Measurements from ENCODE around the gene CCR3. TPM values are rescaled to one million over a fixed set of nuclear protein-coding genes. Genes with fewer than 3 reads are reported as not detected.

The CCR3 gene
- total and polyA plus RNA-seq, 2 experiments from 2014 or later, result not detected

DNA sequence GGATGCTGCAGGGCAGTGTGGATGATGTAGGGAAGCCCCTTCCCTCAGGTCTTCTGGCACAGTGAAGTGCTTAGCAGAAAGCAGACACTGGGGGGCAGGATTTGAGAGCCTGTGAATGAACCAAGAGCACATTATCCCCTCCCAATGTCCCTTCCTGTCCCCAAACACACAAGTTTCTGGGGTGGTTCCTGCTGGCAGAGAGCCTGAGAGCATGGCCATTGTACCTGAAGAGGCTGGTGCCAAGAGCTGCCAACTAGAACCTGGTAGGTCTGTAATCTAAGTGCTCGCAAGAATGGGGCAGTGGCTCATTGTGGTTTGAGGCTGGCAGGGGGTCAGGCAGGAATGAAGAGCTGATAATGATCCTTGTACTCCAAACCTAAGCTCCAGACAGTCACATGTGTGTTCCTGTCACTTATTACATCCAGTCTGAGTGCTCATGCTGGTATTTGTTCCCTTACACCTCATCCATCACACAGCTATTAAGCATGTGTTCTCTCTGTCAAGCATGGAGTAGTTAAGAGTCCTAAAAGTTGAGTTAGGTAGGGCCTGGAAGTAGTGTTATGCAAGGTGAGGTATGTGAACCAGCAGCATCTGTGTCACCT lies 27.4 kb upstream of the CCR3 start:
- Histone ChIP-seq H4K20me1 (replicated peaks; ENCODE audit: insufficient read depth) (no peaks in the 10 kb centered on the region), H3K79me2 (replicated peaks; ENCODE audit: insufficient read depth) (no peaks in the 10 kb centered on the region), H3K4me3 (no peak overlapping the region), H3K27ac (ENCODE audit: low read depth) (no peak overlapping the region), H3K4me2 (no peak overlapping the region), H3K27me3 (ENCODE audit: insufficient read depth) (no peaks in the 10 kb centered on the region), H3K36me3 (ENCODE audit: insufficient read depth) (no peaks in the 10 kb centered on the region), H3K4me1 (ENCODE audit: insufficient read depth) (no peaks in the 10 kb centered on the region), H3K9me2 (ENCODE audit: insufficient read depth) (peaks cover 11% of the 10 kb centered on the region), H3F3A (replicated peaks; ENCODE audit: low read depth) (no peaks in the 10 kb centered on the region), H2AFZ (peak overlapping the region; percentile 93)
- no peak overlapping the region for H3K27ac Mint-ChIP-seq
- ATAC-seq, result peak; percentile 97
- peaks cover 3% of the 10 kb centered on the region for H3K27me3 Mint-ChIP-seq (ENCODE audit: insufficient read depth, low read depth, poor library complexity)
- TF ChIP-seq STAT1 (IDR thresholded peaks at IDR 0.05; ENCODE audit: unreplicated experiment), result no peak
- TF ChIP-seq, protein P1, sequence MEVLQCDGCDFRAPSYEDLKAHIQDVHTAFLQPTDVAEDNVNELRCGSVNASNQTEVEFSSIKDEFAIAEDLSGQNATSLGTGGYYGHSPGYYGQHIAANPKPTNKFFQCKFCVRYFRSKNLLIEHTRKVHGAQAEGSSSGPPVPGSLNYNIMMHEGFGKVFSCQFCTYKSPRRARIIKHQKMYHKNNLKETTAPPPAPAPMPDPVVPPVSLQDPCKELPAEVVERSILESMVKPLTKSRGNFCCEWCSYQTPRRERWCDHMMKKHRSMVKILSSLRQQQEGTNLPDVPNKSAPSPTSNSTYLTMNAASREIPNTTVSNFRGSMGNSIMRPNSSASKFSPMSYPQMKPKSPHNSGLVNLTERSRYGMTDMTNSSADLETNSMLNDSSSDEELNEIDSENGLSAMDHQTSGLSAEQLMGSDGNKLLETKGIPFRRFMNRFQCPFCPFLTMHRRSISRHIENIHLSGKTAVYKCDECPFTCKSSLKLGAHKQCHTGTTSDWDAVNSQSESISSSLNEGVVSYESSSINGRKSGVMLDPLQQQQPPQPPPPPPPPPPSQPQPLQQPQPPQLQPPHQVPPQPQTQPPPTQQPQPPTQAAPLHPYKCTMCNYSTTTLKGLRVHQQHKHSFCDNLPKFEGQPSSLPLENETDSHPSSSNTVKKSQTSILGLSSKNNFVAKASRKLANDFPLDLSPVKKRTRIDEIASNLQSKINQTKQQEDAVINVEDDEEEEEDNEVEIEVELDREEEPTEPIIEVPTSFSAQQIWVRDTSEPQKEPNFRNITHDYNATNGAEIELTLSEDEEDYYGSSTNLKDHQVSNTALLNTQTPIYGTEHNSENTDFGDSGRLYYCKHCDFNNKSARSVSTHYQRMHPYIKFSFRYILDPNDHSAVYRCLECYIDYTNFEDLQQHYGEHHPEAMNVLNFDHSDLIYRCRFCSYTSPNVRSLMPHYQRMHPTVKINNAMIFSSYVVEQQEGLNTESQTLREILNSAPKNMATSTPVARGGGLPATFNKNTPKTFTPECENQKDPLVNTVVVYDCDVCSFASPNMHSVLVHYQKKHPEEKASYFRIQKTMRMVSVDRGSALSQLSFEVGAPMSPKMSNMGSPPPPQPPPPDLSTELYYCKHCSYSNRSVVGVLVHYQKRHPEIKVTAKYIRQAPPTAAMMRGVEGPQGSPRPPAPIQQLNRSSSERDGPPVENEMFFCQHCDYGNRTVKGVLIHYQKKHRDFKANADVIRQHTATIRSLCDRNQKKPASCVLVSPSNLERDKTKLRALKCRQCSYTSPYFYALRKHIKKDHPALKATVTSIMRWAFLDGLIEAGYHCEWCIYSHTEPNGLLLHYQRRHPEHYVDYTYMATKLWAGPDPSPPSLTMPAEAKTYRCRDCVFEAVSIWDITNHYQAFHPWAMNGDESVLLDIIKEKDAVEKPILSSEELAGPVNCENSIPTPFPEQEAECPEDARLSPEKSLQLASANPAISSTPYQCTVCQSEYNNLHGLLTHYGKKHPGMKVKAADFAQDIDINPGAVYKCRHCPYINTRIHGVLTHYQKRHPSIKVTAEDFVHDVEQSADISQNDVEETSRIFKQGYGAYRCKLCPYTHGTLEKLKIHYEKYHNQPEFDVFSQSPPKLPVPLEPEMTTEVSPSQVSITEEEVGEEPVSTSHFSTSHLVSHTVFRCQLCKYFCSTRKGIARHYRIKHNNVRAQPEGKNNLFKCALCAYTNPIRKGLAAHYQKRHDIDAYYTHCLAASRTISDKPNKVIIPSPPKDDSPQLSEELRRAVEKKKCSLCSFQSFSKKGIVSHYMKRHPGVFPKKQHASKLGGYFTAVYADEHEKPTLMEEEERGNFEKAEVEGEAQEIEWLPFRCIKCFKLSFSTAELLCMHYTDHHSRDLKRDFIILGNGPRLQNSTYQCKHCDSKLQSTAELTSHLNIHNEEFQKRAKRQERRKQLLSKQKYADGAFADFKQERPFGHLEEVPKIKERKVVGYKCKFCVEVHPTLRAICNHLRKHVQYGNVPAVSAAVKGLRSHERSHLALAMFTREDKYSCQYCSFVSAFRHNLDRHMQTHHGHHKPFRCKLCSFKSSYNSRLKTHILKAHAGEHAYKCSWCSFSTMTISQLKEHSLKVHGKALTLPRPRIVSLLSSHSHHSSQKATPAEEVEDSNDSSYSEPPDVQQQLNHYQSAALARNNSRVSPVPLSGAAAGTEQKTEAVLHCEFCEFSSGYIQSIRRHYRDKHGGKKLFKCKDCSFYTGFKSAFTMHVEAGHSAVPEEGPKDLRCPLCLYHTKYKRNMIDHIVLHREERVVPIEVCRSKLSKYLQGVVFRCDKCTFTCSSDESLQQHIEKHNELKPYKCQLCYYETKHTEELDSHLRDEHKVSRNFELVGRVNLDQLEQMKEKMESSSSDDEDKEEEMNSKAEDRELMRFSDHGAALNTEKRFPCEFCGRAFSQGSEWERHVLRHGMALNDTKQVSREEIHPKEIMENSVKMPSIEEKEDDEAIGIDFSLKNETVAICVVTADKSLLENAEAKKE (CRISPR knock-in tag; IDR thresholded peaks at IDR 0.05), result peak; percentile 22; the same call in 1 of the 2 replicates
- TF ChIP-seq, protein P2, sequence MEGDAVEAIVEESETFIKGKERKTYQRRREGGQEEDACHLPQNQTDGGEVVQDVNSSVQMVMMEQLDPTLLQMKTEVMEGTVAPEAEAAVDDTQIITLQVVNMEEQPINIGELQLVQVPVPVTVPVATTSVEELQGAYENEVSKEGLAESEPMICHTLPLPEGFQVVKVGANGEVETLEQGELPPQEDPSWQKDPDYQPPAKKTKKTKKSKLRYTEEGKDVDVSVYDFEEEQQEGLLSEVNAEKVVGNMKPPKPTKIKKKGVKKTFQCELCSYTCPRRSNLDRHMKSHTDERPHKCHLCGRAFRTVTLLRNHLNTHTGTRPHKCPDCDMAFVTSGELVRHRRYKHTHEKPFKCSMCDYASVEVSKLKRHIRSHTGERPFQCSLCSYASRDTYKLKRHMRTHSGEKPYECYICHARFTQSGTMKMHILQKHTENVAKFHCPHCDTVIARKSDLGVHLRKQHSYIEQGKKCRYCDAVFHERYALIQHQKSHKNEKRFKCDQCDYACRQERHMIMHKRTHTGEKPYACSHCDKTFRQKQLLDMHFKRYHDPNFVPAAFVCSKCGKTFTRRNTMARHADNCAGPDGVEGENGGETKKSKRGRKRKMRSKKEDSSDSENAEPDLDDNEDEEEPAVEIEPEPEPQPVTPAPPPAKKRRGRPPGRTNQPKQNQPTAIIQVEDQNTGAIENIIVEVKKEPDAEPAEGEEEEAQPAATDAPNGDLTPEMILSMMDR (conservative IDR thresholded peaks at IDR 0.05; ENCODE audit: low read depth in 2 of 2), result peak; percentile 59 to 86
- H3K9me3 Mint-ChIP-seq, result peaks cover 3% of the 10 kb centered on the region; the same call in 1 of the 3 replicates
- H3K4me1 Mint-ChIP-seq, result no peaks in the 10 kb centered on the region
- DNase-seq (ENCODE audit: low spot score), result peak; percentile 79
- no peaks in the 10 kb centered on the region for H3K36me3 Mint-ChIP-seq (ENCODE audit: low read depth)
- H3K4me3 Mint-ChIP-seq, result no peak overlapping the region
